ENCODE measurements around the gene CCDC88C.

Gene CCDC88C

GRCh38 chr14:91418387-91419043 is 895 bp upstream of the CCDC88C start:
- Histone ChIP-seq H3K27me3 (ENCODE audit: control insufficient read depth in 5 of 5, insufficient read depth in 4 of 5, low read length in 5 of 5) (no peaks in the 10 kb centered on the region), H3K36me3 (ENCODE audit: control insufficient read depth in 5 of 5, insufficient read depth in 5 of 5, low read length in 5 of 5) (no peaks in the 10 kb centered on the region), H3K9ac (ENCODE audit: low read length in 5 of 5) (peak overlapping the region in 2 of 5 donors; percentile 51 to 53), H3K4me1 (ENCODE audit: control insufficient read depth in 5 of 5, insufficient read depth in 5 of 5, low read length in 5 of 5) (peaks cover 0 to 50% (median 44%) of the 10 kb centered on the region in 5 donors), H3K4me3 (ENCODE audit: low read depth in 1 of 5, low read length in 5 of 5) (peak overlapping the region; percentile 29 to 66 (median 57)), H3K9me3 (ENCODE audit: control insufficient read depth in 5 of 5, low read length in 5 of 5) (no peaks in the 10 kb centered on the region), H3K27ac (ENCODE audit: low read depth, low read length) (peak overlapping the region; percentile 73)

DNA sequence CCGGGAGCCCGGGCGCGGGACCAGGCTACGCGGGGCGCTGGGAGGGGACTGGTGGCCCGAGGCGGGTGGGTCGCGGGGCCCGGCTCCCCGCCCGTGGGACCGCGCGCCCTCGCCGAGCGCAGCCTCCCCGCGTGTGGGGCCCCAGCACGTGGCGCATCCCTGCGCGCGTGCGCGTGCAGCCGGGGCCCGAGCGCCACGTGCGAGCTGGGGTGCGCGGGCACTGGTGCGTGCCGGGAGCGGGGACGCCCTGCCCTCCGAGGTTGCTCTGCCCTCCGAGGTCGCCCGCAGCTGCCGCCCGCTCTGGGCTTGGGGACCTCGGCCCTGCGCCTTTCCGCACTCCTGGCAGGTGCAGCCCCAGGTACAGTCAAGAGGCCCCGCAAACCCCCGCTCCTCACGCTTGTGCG is 365 bp upstream of the CCDC88C start:
- no peaks in the 10 kb centered on the region for H3K27me3 ChIP-seq (ENCODE audit: control insufficient read depth in 5 of 5, insufficient read depth in 4 of 5, low read length in 5 of 5)
- H3K27ac ChIP-seq (ENCODE audit: low read depth, low read length): peak overlapping the region; percentile 73

GRCh38 chr14:91416744-91417119 is 888 bp downstream of the CCDC88C start:
- Histone ChIP-seq H3K27me3 (ENCODE audit: control insufficient read depth in 5 of 5, insufficient read depth in 4 of 5, low read length in 5 of 5) (no peaks in the 10 kb centered on the region), H3K9ac (ENCODE audit: low read length in 5 of 5) (peak overlapping the region in 4 of 5 donors; percentile 13 to 64 (median 48)), H3K9me3 (ENCODE audit: control insufficient read depth in 5 of 5, low read length in 5 of 5) (no peaks in the 10 kb centered on the region), H3K4me3 (ENCODE audit: low read depth in 1 of 5, low read length in 5 of 5) (peak overlapping the region; percentile 57 to 68 (median 66)), H3K4me1 (ENCODE audit: control insufficient read depth in 5 of 5, insufficient read depth in 5 of 5, low read length in 5 of 5) (peaks cover 0 to 50% (median 40%) of the 10 kb centered on the region in 5 donors), H3K27ac (ENCODE audit: low read depth, low read length) (no peak overlapping the region), H3K36me3 (ENCODE audit: control insufficient read depth in 5 of 5, insufficient read depth in 5 of 5, low read length in 5 of 5) (no peaks in the 10 kb centered on the region)

More for the DNA sequence above, 365 bp upstream of the CCDC88C start:
- H3K9ac ChIP-seq (ENCODE audit: low read length in 5 of 5): peak overlapping the region in 1 of 5 donors; percentile 53
- H3K9me3 ChIP-seq (ENCODE audit: control insufficient read depth in 5 of 5, low read length in 5 of 5): no peaks in the 10 kb centered on the region
- H3K4me3 ChIP-seq (ENCODE audit: low read depth in 1 of 5, low read length in 5 of 5): peak overlapping the region in 4 of 5 donors; percentile 48 to 66 (median 61)
- H3K36me3 ChIP-seq (ENCODE audit: control insufficient read depth in 5 of 5, insufficient read depth in 5 of 5, low read length in 5 of 5): no peaks in the 10 kb centered on the region
- H3K4me1 ChIP-seq (ENCODE audit: control insufficient read depth in 5 of 5, insufficient read depth in 5 of 5, low read length in 5 of 5): peaks cover 0 to 50% (median 44%) of the 10 kb centered on the region in 5 donors

DNA sequence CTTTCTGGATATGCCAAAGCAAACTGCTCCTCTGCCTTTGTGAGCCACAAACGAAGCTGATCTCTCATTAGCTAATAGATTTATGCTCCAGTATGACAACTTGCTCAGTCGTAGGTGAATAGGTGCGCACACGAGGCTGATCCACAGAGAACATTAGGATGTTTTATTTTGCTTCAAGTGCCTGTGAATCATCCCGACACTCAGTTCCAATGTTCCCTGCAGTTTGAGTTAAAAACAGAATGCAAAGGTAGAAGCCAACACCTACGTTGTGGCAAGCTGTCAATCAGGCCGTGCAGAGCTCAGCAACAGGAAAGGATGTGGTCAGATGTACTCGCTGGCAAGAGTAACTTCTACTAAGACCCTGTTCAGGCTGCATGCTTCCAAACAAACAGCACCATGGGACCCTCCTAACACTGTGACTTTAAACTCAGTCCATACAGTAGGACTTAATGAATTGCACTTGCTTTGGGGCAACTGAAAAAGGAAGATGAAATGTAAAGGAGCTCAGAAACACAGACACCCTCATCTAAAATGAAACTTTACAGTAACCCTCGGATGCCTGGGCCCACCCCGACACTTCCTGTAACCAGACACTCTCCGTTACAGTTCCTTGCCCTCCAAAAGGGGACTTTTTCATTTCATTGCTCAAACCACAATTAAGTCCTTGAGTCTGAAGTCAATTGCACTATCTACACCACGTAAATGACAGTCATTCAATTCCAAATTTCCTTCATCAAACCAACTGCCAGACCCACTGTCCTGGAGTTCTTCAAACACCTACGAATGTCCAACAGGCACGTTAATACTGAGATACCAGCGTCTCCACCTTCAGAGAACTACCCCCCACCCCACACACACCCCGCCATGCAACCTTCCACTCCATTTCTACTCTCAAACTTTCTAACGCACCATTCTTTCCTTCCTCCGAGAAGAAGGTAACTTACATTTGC is 1.6 kb downstream of the CCDC88C start:
- H3K4me3 ChIP-seq (ENCODE audit: low read depth in 1 of 5, low read length in 5 of 5): peak overlapping the region; percentile 57 to 68 (median 66)
- peak overlapping the region in 2 of 5 donors; percentile 56 to 64 for H3K9ac ChIP-seq (ENCODE audit: low read length in 5 of 5)
- H3K9me3 ChIP-seq (ENCODE audit: control insufficient read depth in 5 of 5, low read length in 5 of 5): no peaks in the 10 kb centered on the region
- no peaks in the 10 kb centered on the region for H3K27me3 ChIP-seq (ENCODE audit: control insufficient read depth in 5 of 5, insufficient read depth in 4 of 5, low read length in 5 of 5)
- H3K36me3 ChIP-seq (ENCODE audit: control insufficient read depth in 5 of 5, insufficient read depth in 5 of 5, low read length in 5 of 5): no peaks in the 10 kb centered on the region
- H3K4me1 ChIP-seq (ENCODE audit: control insufficient read depth in 5 of 5, insufficient read depth in 5 of 5, low read length in 5 of 5): peaks cover 0 to 46% (median 40%) of the 10 kb centered on the region in 5 donors
- no peak overlapping the region for H3K27ac ChIP-seq (ENCODE audit: low read depth, low read length)

GRCh38 chr14:91414475-91414833 is 3.2 kb downstream of the CCDC88C start:
- Histone ChIP-seq H3K27ac (ENCODE audit: low read depth, low read length) (no peak overlapping the region), H3K4me3 (ENCODE audit: low read depth in 1 of 5, low read length in 5 of 5) (no peak overlapping the region), H3K27me3 (ENCODE audit: control insufficient read depth in 5 of 5, insufficient read depth in 4 of 5, low read length in 5 of 5) (no peaks in the 10 kb centered on the region), H3K9ac (ENCODE audit: low read length in 5 of 5) (no peak overlapping the region), H3K36me3 (ENCODE audit: control insufficient read depth in 5 of 5, insufficient read depth in 5 of 5, low read length in 5 of 5) (no peaks in the 10 kb centered on the region), H3K4me1 (ENCODE audit: control insufficient read depth in 5 of 5, insufficient read depth in 5 of 5, low read length in 5 of 5) (peaks cover 0 to 44% (median 31%) of the 10 kb centered on the region in 5 donors), H3K9me3 (ENCODE audit: control insufficient read depth in 5 of 5, low read length in 5 of 5) (no peaks in the 10 kb centered on the region)

DNA sequence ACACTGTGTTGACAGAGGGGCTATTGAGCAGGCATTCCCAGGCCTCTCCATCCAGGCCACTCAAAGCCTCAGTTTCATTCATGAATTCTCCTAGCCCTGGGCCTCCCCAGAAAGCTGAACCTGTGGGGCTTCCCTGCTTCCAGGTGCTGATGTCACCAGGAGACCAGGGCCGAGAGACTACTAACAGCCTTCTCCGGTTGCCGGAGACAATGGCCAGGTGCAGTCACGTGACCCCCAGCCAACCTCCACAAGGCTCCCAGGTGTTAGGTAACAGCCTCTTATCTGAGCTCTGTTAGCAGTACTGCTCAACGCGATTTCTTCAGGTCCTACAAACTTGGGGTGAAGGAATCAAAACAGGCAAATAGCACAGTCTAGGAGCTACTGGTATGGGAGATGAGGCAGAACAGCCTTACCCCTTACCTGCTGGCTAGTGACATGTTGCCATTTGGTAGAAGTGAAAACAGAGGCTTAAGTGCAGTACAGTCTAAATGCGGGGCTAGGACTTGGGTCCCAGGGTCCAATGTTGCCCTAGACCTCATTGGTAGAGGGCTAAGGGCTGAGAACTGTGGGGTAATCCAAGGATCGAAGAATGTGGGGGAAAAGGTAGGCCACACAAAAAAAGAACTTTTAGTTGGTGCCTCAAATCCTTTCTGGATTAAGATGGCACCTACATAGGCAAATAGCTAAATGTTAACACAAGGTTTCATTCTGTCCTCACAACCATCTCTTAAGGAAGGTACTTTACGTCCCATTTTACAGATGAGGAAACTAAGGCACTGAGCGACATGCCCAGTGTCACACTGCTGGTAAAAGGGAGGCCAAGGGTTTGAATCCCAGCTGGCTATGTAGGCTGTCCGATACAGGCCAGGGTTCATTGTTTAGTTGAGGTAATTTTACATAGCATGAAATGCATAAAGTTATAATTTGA is 3.8 kb downstream of the CCDC88C start:
- Histone ChIP-seq H3K9ac (ENCODE audit: low read length in 5 of 5) (no peak overlapping the region), H3K27ac (ENCODE audit: low read depth, low read length) (no peak overlapping the region)

GRCh38 chr14:91412939-91413338 is 4.7 kb downstream of the CCDC88C start:
- Histone ChIP-seq H3K36me3 (ENCODE audit: control insufficient read depth in 5 of 5, insufficient read depth in 5 of 5, low read length in 5 of 5) (peaks cover 0 to 5% (median 3%) of the 10 kb centered on the region in 5 donors), H3K27ac (ENCODE audit: low read depth, low read length) (no peak overlapping the region), H3K9me3 (ENCODE audit: control insufficient read depth in 5 of 5, low read length in 5 of 5) (no peaks in the 10 kb centered on the region), H3K4me1 (ENCODE audit: control insufficient read depth in 5 of 5, insufficient read depth in 5 of 5, low read length in 5 of 5) (peaks cover 2 to 34% (median 16%) of the 10 kb centered on the region in 5 donors), H3K27me3 (ENCODE audit: control insufficient read depth in 5 of 5, insufficient read depth in 4 of 5, low read length in 5 of 5) (no peaks in the 10 kb centered on the region), H3K9ac (ENCODE audit: low read length in 5 of 5) (no peak overlapping the region), H3K4me3 (ENCODE audit: low read depth in 1 of 5, low read length in 5 of 5) (no peak overlapping the region)

More for the DNA sequence above, 3.8 kb downstream of the CCDC88C start:
- Histone ChIP-seq H3K4me3 (ENCODE audit: low read depth in 1 of 5, low read length in 5 of 5) (no peak overlapping the region), H3K27me3 (ENCODE audit: control insufficient read depth in 5 of 5, insufficient read depth in 4 of 5, low read length in 5 of 5) (no peaks in the 10 kb centered on the region), H3K36me3 (ENCODE audit: control insufficient read depth in 5 of 5, insufficient read depth in 5 of 5, low read length in 5 of 5) (no peaks in the 10 kb centered on the region), H3K9me3 (ENCODE audit: control insufficient read depth in 5 of 5, low read length in 5 of 5) (no peaks in the 10 kb centered on the region), H3K4me1 (ENCODE audit: control insufficient read depth in 5 of 5, insufficient read depth in 5 of 5, low read length in 5 of 5) (peaks cover 0 to 40% (median 25%) of the 10 kb centered on the region in 5 donors)

GRCh38 chr14:91410771-91411536 is 6.7 kb downstream of the CCDC88C start:
- Histone ChIP-seq H3K9ac (ENCODE audit: low read length in 5 of 5) (no peak overlapping the region), H3K27me3 (ENCODE audit: control insufficient read depth in 5 of 5, insufficient read depth in 4 of 5, low read length in 5 of 5) (no peaks in the 10 kb centered on the region), H3K4me1 (ENCODE audit: control insufficient read depth in 5 of 5, insufficient read depth in 5 of 5, low read length in 5 of 5) (peaks cover under 1 to 28% (median 2%) of the 10 kb centered on the region in 5 donors), H3K4me3 (ENCODE audit: low read depth in 1 of 5, low read length in 5 of 5) (no peak overlapping the region), H3K27ac (ENCODE audit: low read depth, low read length) (no peak overlapping the region), H3K9me3 (ENCODE audit: control insufficient read depth in 5 of 5, low read length in 5 of 5) (no peaks in the 10 kb centered on the region), H3K36me3 (ENCODE audit: control insufficient read depth in 5 of 5, insufficient read depth in 5 of 5, low read length in 5 of 5) (peaks cover 0 to 10% (median 5%) of the 10 kb centered on the region in 5 donors)

All from subcutaneous abdominal adipose tissue (tissue), 5 donors.